K562 (cell line): ENCODE results near the gene XPO1. TPM values are rescaled to one million over a fixed set of nuclear protein-coding genes. Genes with fewer than 3 reads are reported as not detected.

Experiments
- PHF20 ChIP-seq: fragments of 450-650 bp; IDR thresholded peaks from 2 replicates; pipeline ENCODE4 v1.6.1; 2018; ENCODE audit not compliant: partially characterized antibody
- ZBTB1 ChIP-seq: sonication (generic); formaldehyde crosslinking; IDR thresholded peaks from 2 replicates; pipeline ENCODE4 v1.8.1; 2023; ENCODE audit warnings: missing genetic modification reagents, low read depth, mild to moderate bottlenecking, borderline replicate concordance
- ZBTB40 ChIP-seq, 2 experiments: fragments of 450-650 bp in 1 of 2; sonication (generic) in 1 of 2; formaldehyde crosslinking in 1 of 2; IDR thresholded peaks; 2 replicates each; pipeline versions ENCODE4 v1.7.1 to v1.9.0; 2016 to 2022; ENCODE audit warnings: inconsistent platforms in 1 of 2, mild to moderate bottlenecking in 1 of 2, missing genetic modification reagents in 1 of 2
- ZNF280A ChIP-seq: fragments of 450-650 bp; IDR thresholded peaks from 2 replicates; pipeline ENCODE4 v1.6.1; 2018; ENCODE audit warnings: mild to moderate bottlenecking, low read depth; ENCODE audit not compliant: partially characterized antibody
- polyA plus RNA-seq, 8 experiments: library from polyadenylated mRNA; depleted of rRNA in 4 of 8; stranded (reverse) in 5 of 8; unstranded in 3 of 8; fragments of >200 nt; fragmentation: Nextera tagmentation in 2 of 8; fragmentation: Illumina TruSeq in 1 of 8; extraction: Ambion mirVana in 2 of 8; extraction: Trizol in 1 of 8; gene quantifications; 2 replicates each; pipeline versions ENCODE4 v1.2.1 to v1.2.3, GENCODE V29; 2011 to 2014; ENCODE audit warnings: inconsistent platforms in 1 of 8, missing spikeins in 1 of 8
- total RNA-seq, 7 experiments: library from RNA; depleted of rRNA in 6 of 7; stranded (reverse); fragments of >200 nt in 6 of 7; fragmentation: Illumina TruSeq in 2 of 7; extraction: Trizol in 2 of 7; gene quantifications; 2 replicates each; pipeline versions ENCODE4 v1.2.1 to v1.2.3, GENCODE V29; 2011 to 2021; ENCODE audit warnings: low replicate concordance in 1 of 7

XPO1 gene
- total and polyA plus RNA-seq, 9 of the 15 experiments (the other 6 are each of a cell fraction or from before 2014, with no cell fraction given) = 86.2 to 307 (median 216) TPM

GRCh38 chr2:61520261-61520660, 17.9 kb downstream of the XPO1 start (continued):
- no peak for TF ChIP-seq ZBTB40 (IDR thresholded peaks at IDR 0.05)
- TF ChIP-seq ZBTB40 (CRISPR knock-in tag; IDR thresholded peaks at IDR 0.05) = no peak
- no peak for TF ChIP-seq PHF20
- no peak for TF ChIP-seq ZNF280A
- no peak for TF ChIP-seq ZBTB1
- TF ChIP-seq, all 486 proteins: peak for 0
